GM23248 (cell line): ENCODE data around the gene MASP1.

Experiments
- EZH2 ChIP-seq: fragments of 200-600 bp; sonication (generic); IDR thresholded peaks from 2 replicates; pipeline ENCODE4 v1.6.1; 2018; ENCODE audit warnings: antibody characterized with exemption, mild to moderate bottlenecking; ENCODE audit not compliant: insufficient read depth, poor library complexity, severe bottlenecking
- EZH2phosphoT487 ChIP-seq: fragments of 200-600 bp; sonication (generic); IDR thresholded peaks from 2 replicates; pipeline ENCODE4 v1.6.1; 2018; ENCODE audit warnings: antibody characterized with exemption, moderate library complexity, mild to moderate bottlenecking, low read depth; ENCODE audit not compliant: insufficient read depth

- TF ChIP-seq EZH2: no peak
- no peak for TF ChIP-seq EZH2phosphoT487
Measured at GRCh38 chr3:187276397-187277128, 15.0 kb downstream of the MASP1 start.
